Muscle of leg (tissue), 11 donors: ENCODE data around the gene MLX. TPM values are rescaled to one million over a fixed set of nuclear protein-coding genes. Genes with fewer than 3 reads are reported as not detected.

Source experiments
- DNase-seq: peaks from one replicate; pipeline ENCODE4 v3.0.0; 2013
- H3K27ac ChIP-seq: one replicate; pipeline ENCODE4 v1.5.1; 2013; ENCODE audit warnings: mild to moderate bottlenecking, low read length, control low read depth
- H3K27me3 ChIP-seq: one replicate; pipeline ENCODE4 v1.6.1; 2013; ENCODE audit warnings: low read length; ENCODE audit not compliant: control insufficient read depth, insufficient read depth
- H3K36me3 ChIP-seq: one replicate; pipeline ENCODE4 v1.6.1; 2013; ENCODE audit warnings: low read length; ENCODE audit not compliant: control insufficient read depth, insufficient read depth
- H3K4me1 ChIP-seq: one replicate; pipeline ENCODE4 v1.6.1; 2013; ENCODE audit warnings: low read length; ENCODE audit not compliant: control insufficient read depth, insufficient read depth
- H3K4me3 ChIP-seq: one replicate; pipeline ENCODE4 v1.5.1; 2013; ENCODE audit warnings: low read length, control low read depth
- H3K9me3 ChIP-seq: replicated peaks from 2 replicates; pipeline ENCODE4 v1.6.1; 2013; ENCODE audit warnings: low read depth, low read length; ENCODE audit not compliant: control insufficient read depth
- WGBS: methylation state at CpG from one replicate; pipeline ENCODE4 v1.1.5; 2013; ENCODE audit warnings: missing lambda C conversion rate; ENCODE audit not compliant: insufficient coverage; 5-methylcytosine and 5-hydroxymethylcytosine counted together
- polyA plus RNA-seq, 8 donors: library from polyadenylated mRNA; unstranded; fragments of 120-200 nt; gene quantifications; one replicate each; pipeline versions ENCODE4 v1.2.1 to v1.2.3, GENCODE V29; 2013; ENCODE audit warnings: inconsistent platforms in 1 of 8, low replicate concordance in 1 of 8; ENCODE audit not compliant: insufficient read length in 8 of 8, insufficient read depth in 1 of 8
- total RNA-seq: library from RNA; stranded (reverse); fragments of 120-200 nt; gene quantifications from one replicate; pipeline ENCODE4 v1.2.4, GENCODE V29; 2013

MLX gene
- total and polyA plus RNA-seq, 9 donors = 16.6 to 39.6 (median 34.9) TPM

DNA sequence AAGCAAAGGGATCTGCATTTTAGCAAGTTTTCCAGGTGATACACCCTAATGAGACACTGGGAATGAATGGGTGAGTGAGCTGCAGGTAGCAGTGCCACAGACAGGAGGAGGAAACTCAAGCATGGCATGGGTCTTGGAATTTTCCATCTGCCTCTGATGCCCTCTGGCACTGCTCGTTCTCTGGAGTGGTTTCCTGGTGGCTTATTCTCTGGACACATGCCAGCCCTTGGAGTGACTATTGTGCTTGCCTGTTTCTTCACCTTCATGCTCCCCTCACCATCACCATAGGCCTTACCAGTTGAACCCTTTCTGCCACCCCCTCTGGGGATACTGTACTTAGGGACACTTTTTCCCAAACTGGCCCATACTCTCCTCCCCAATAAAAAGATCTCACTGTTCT lies 3.4 kb upstream of the MLX start:
- Histone ChIP-seq H3K36me3 (peaks cover 38% of the 10 kb centered on the region), H3K9me3 (no peaks in the 10 kb centered on the region), H3K4me1 (peaks cover 44% of the 10 kb centered on the region), H3K4me3 (no peak overlapping the region), H3K27ac (no peak overlapping the region), H3K27me3 (no peaks in the 10 kb centered on the region)
- WGBS = 69% methylated on average over 1 of the region's 1 CpG
- no peak for DNase-seq

DNA sequence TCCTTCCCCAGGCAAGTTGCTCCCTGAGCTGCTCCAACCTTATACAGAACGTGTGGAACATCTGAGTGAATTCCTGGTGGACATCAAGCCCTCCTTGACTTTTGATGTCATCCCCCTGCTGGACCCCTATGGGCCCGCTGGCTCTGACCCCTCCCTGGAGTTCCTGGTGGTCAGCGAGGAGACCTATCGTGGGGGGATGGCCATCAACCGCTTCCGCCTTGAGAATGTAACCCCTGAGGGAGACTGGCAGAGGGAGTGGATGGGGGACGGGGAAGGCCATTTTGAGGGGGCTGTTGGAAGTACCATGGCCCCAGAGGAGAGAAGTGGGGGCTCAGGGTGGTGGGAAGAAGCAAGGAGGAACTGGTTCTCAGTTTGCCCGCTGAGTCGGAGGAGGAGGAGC lies 3.0 kb upstream of the MLX start:
- H3K27ac ChIP-seq = no peak overlapping the region
- no peak overlapping the region for H3K4me3 ChIP-seq
- H3K4me1 ChIP-seq = peaks cover 44% of the 10 kb centered on the region
- no peaks in the 10 kb centered on the region for H3K9me3 ChIP-seq
- no peak for DNase-seq
- peaks cover 42% of the 10 kb centered on the region for H3K36me3 ChIP-seq
- no peaks in the 10 kb centered on the region for H3K27me3 ChIP-seq
- 75% methylated on average over 4 of the region's 9 CpGs for WGBS

DNA sequence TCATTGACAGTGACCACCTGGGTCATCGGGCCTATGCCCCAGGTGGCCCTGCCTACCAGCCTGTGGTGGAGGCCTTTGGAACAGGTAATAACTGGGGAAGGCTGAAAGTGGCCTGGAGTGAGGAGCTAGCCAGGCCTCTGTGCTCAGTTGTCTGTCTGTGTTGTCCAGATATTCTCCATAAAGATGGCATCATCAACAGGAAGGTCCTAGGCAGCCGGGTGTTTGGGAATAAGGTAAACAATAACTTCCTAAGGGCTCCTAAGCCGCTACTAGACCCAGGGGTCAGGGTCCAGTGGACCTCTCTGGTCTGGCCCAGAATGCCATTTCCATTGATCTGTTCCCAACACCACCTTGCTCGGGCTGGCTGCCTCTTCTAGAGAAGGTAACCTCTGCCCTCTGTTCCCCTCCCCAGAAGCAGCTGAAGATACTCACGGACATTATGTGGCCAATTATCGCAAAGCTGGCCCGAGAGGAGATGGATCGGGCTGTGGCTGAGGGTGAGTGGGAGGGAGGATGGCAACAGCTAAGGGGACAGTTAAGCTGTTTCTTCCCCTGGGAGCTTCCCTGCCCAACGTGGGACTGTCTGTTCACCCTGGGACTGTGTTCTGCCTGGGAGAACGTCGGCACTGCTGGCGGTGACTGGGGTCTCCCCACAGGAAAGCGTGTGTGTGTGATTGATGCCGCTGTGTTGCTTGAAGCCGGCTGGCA lies 1.9 kb upstream of the MLX start:
- DNase-seq = no peak
- Histone ChIP-seq H3K27ac (no peak overlapping the region), H3K4me1 (peaks cover 44% of the 10 kb centered on the region), H3K36me3 (peaks cover 52% of the 10 kb centered on the region), H3K27me3 (no peaks in the 10 kb centered on the region), H3K4me3 (no peak overlapping the region), H3K9me3 (no peaks in the 10 kb centered on the region)
- 86% methylated on average over 5 of the region's 15 CpGs for WGBS

DNA sequence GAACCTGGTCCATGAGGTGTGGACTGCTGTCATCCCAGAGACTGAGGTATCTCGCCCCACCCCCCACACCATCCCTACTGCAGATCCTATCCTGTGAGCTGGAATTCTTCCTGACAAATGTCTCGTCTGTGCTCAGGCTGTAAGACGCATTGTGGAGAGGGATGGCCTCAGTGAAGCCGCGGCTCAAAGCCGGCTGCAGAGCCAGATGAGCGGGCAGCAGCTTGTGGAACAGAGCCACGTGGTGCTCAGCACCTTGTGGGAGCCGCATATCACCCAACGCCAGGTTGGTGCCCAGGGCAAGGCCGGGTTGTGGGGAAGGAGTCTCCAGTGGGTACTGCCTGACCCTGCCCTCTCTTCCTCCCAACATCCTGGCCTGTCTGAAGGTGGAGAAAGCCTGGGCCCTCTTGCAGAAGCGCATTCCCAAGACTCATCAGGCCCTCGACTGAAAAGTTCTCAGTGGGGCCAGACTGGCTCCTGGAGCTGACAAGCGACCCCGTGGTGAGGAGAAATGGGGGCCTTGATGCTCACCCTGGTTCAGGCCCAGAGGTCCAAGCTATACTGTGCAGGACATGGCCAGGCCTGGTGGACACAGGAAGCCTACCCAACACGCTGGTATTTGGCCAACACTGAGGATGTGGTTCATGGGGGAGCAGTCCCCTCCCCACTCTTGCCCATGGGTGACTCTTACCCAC lies 1.2 kb upstream of the MLX start:
- Histone ChIP-seq H3K27me3 (no peaks in the 10 kb centered on the region), H3K4me1 (peaks cover 44% of the 10 kb centered on the region), H3K4me3 (no peak overlapping the region), H3K9me3 (no peaks in the 10 kb centered on the region), H3K27ac (no peak overlapping the region), H3K36me3 (peaks cover 58% of the 10 kb centered on the region)
- 91% methylated on average over 11 of the region's 16 CpGs for WGBS
- DNase-seq = no peak

DNA sequence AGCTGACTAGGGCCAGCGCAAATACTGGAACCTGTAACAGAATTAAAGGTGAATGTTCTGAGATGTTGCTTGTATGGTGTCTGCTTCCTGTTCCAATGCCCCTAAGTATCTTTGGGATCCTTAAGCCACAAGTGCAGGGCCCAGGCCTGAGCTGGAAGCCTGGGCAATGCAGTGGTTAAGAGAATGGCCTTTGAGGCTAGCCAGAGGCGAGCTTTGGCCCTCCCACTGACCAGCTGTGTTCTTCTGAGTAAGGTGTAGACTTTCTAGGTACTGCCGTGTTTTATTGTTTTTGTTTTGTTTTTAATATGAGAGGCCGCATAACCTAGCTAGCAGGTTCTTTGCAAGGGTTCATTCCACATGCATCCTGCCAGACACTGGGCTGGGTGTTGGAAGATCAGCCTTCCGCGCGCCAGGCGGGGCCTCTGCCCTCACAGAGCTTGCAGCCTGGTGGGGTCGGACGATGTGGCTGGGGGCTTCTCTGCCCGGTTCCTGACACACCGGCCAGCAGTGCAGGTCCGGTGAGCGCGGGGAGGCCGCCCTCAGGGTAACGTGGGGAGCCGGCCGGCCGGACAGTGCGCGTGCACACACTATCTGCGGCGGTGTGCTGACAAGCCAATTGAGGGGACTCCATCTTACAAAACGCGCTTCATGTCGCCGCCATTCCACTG lies 551 bp upstream of the MLX start:
- Histone ChIP-seq H3K27ac (peak overlapping the region; percentile 74), H3K36me3 (peaks cover 64% of the 10 kb centered on the region), H3K9me3 (no peaks in the 10 kb centered on the region), H3K4me3 (peak overlapping the region; percentile 97), H3K4me1 (peaks cover 41% of the 10 kb centered on the region), H3K27me3 (no peaks in the 10 kb centered on the region)
- no peak for DNase-seq
- 23% methylated on average over 20 of the region's 28 CpGs for WGBS

DNA sequence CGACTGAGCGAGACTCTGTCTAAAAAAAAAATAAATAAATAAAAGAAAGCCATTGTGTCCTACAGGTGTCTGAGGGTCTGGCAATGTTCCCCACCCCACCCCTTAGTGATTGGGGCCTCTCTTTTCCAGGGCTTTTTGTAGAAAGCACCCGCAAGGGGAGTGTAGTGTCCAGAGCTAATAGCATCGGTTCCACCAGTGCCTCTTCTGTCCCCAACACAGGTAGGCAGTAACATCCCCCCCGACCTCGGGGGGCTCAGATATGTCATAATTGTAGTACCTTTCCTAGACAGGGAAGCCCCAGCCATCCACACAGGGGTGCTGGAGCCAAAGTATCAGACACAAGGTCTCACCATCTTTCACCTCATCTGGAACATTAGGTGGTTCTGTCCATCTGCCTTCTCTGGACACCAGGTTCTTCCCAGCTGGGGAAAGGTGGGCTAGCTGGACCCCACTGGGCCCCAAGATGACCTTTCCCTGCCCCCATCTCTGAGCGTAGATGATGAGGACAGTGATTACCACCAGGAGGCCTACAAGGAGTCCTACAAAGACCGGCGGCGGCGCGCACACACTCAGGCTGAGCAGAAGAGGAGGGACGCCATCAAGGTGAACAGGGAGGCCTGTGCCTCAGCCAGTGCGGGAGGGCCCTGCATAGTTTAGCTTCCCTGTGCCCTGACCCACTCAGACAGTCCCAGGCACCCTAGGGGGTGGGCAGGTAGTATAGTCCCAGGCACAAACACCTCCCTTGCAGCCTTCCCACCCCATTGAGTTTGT lies 1.6 kb downstream of the MLX start:
- no peaks in the 10 kb centered on the region for H3K27me3 ChIP-seq
- no peak overlapping the region for H3K4me3 ChIP-seq
- peaks cover 26% of the 10 kb centered on the region for H3K4me1 ChIP-seq
- 100% methylated on average over 1 of the region's 14 CpGs for WGBS
- no peak overlapping the region for H3K27ac ChIP-seq
- H3K36me3 ChIP-seq = peaks cover 83% of the 10 kb centered on the region
- H3K9me3 ChIP-seq = no peaks in the 10 kb centered on the region
- DNase-seq = no peak

DNA sequence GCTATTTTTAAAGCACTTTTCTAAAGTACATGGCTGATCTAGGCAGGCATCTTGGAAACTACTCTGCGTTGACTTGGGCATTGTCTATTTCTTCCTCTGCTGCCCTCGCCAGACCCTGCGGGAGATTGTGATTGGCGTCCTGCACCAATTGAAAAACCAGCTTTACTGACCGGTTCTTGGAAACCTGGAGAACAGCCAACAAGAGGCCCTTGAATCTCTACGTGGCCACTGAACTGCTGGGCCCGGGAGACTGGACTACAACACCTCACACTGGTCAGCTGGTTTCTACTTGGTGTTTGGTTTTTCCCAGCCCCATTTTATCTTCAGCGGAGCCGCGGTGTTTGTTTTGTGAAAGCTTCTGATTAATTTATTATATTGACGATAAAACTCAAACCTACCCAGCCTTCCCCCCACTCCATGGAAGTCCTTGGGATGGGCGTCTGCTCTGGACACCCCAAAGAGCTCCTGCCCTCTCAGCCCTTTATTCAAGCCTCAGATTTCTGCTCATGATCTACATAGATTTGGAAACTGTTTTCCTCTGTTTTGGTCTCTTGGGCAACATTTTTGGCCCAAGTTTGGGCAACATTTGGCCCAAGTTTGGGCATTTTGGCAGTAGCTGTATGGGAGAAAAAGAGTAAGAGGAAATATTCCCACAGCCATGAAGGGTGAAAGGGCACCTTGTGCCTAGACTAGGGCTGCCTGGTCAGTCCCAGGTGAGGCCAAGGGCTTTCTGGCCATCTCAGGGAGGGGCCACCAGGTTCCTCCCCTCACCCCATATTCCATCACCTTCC lies 4.7 kb downstream of the MLX start:
- WGBS = 72% methylated on average over 5 of the region's 12 CpGs
- Histone ChIP-seq H3K36me3 (peaks cover 70% of the 10 kb centered on the region), H3K9me3 (no peaks in the 10 kb centered on the region), H3K4me1 (peaks cover 12% of the 10 kb centered on the region), H3K27ac (no peak overlapping the region), H3K27me3 (no peaks in the 10 kb centered on the region), H3K4me3 (no peak overlapping the region)
- DNase-seq = no peak

DNA sequence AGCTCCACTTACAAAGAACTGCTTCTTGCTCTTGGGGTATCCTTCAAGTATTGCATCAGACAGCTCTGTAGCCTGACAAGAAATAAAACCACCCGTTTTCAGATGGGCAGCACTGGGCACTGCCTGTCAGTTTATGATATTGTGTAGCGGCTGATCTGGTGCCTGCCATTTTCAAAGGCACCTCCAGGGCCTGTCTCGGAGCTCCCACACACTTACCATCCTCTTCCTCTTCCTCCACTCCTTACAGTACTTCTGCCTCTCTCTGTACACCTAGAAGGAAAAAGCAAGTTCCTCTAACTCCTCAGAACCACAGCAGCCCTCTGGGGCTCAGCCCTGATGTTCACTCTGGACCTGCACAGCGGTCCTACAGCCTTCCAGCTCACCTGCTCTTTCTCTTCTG lies 6.2 kb downstream of the MLX start:
- WGBS = 93% methylated on average over 4 of the region's 4 CpGs
- H3K27ac ChIP-seq = no peak overlapping the region
- no peaks in the 10 kb centered on the region for H3K9me3 ChIP-seq
- no peaks in the 10 kb centered on the region for H3K27me3 ChIP-seq
- H3K36me3 ChIP-seq = peaks cover 70% of the 10 kb centered on the region
- peaks cover 15% of the 10 kb centered on the region for H3K4me1 ChIP-seq
- DNase-seq = no peak
- H3K4me3 ChIP-seq = no peak overlapping the region

DNA sequence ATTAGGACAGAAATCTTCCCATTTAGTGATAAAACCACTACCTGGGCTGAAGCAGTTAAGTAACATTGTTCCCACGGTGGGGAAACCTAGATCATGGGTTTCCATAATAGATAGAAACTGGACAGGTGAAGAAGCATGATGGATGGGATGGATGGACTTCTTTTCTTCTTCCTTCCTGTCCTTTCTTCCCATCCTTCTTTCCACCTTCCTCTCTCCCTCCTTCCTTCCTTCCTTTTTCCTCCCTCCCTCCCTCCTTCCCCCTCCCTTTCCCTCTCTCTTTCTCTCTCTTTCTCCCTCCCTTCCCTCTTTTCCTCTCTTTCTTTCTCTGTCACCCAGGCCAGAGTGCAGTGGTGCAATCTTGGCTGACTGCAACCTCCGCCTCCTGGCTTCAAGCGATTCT lies 7.6 kb downstream of the MLX start:
- WGBS = 90% methylated on average over 2 of the region's 3 CpGs
- Histone ChIP-seq H3K36me3 (peaks cover 57% of the 10 kb centered on the region), H3K9me3 (no peaks in the 10 kb centered on the region), H3K4me3 (no peak overlapping the region), H3K27ac (no peak overlapping the region), H3K4me1 (peaks cover 17% of the 10 kb centered on the region), H3K27me3 (no peaks in the 10 kb centered on the region)
- DNase-seq = no peak
